Epithelial cell of proximal tubule (primary cell): ENCODE results near the gene ZNF507. TPM values are rescaled to one million over a fixed set of nuclear protein-coding genes. Genes with fewer than 3 reads are reported as not detected.
A peak's percentile ranks its signal among the peaks of the same experiment; 100 is the strongest.

Experiments used
- DNase-seq: peaks from one replicate; pipeline ENCODE4 v3.0.0-alpha.2; 2011; ENCODE audit warnings: low read depth
- H3K4me3 ChIP-seq: 2 replicates; pipeline ENCODE4 v1.5.1; 2011; ENCODE audit warnings: low read depth, mild to moderate bottlenecking, low read length
- CTCF ChIP-seq: conservative IDR thresholded peaks from 2 replicates; pipeline ENCODE4 v1.5.1; 2012; ENCODE audit warnings: low read depth, mild to moderate bottlenecking, low read length
- total RNA-seq: library from RNA; depleted of rRNA; stranded (reverse); fragments of >200 nt; gene quantifications from 2 replicates; pipeline ENCODE4 v1.2.3, GENCODE V29; 2015

Gene ZNF507
- 5.1 and 7.6 TPM in 2 replicates for total RNA-seq

GRCh38 chr19:32345261-32346207 is at the start of gene ZNF507:
ZNF507 (plus strand) TSS chr19:32345610; CDS start chr19:32352831, 7,221 bp downstream.
- no peak for TF ChIP-seq CTCF
- H3K4me3 ChIP-seq = peak within 1 kb of the TSS; percentile 93
- DNase-seq = no peak

- no peak for TF ChIP-seq CTCF
- no peak for DNase-seq
- H3K4me3 ChIP-seq = no peak overlapping the region
Measured at GRCh38 chr19:32296694-32297093, 48.7 kb upstream of the ZNF507 start.

GRCh38 chr19:32302778-32303177 is 42.6 kb upstream of the ZNF507 start:
- H3K4me3 ChIP-seq = no peak overlapping the region
- TF ChIP-seq CTCF = no peak
- DNase-seq = no peak

- H3K4me3 ChIP-seq = no peak overlapping the region
- no peak for DNase-seq
- no peak for TF ChIP-seq CTCF
Measured at GRCh38 chr19:32303193-32303592, 42.2 kb upstream of the ZNF507 start.

- no peak for TF ChIP-seq CTCF
- no peak for DNase-seq
Measured at GRCh38 chr19:32307591-32307990, 37.8 kb upstream of the ZNF507 start.

GRCh38 chr19:32308431-32309077 is 36.9 kb upstream of the ZNF507 start:
- no peak for TF ChIP-seq CTCF
- no peak for DNase-seq
- H3K4me3 ChIP-seq = no peak overlapping the region

More at GRCh38 chr19:32307591-32307990, 37.8 kb upstream of the ZNF507 start:
- H3K4me3 ChIP-seq = no peak overlapping the region
